ENCODE data around the gene DBP. TPM values are rescaled to one million over a fixed set of nuclear protein-coding genes. Genes with fewer than 3 reads are reported as not detected.
A peak's percentile ranks its signal among the peaks of the same experiment; 100 is the strongest.

Gene DBP
- polyA plus RNA-seq, 1 experiment, result 5.3 TPM

- POLR2A ChIA-PET, result no interaction called here
- peak; percentile 94 for TF ChIP-seq CTCF (IDR thresholded peaks at IDR 0.05; ENCODE audit: insufficient read depth, low read depth, low read length)
- CTCF ChIA-PET, result interaction anchor here (0.6 to 3.5 kb wide), 23 partner anchors 10 to 196 kb away, joined by 3 to 20 read pairs (median 4); partner anchors contain the start of genes RPL18 and SPHK2
- no peak for DNase-seq (ENCODE audit: low read depth)
- H3K27me3 ChIP-seq (ENCODE audit: control insufficient read depth, insufficient read depth, low read length), result no peaks in the 10 kb centered on the region
- H3K4me3 ChIP-seq (ENCODE audit: low read depth, low read length), result peak within 1 kb of the TSS; percentile 47
- no peaks in the 10 kb centered on the region for H3K36me3 ChIP-seq (ENCODE audit: control insufficient read depth, insufficient read depth, low read length)
Observed at GRCh38 chr19:48646001-48646721, 9.0 kb upstream of the DBP start, which contains the start of gene CA11. TSS of gene CA11 (minus strand) at chr19:48646187. CDS start at chr19:48645632, 555 bp downstream.

- Histone ChIP-seq H3K27me3 (ENCODE audit: control insufficient read depth, insufficient read depth, low read length) (no peaks in the 10 kb centered on the region), H3K36me3 (ENCODE audit: control insufficient read depth, insufficient read depth, low read length) (no peaks in the 10 kb centered on the region), H3K4me3 (ENCODE audit: low read depth, low read length) (peak overlapping the region; percentile 47)
- no peak for DNase-seq (ENCODE audit: low read depth)
- TF ChIP-seq CTCF (IDR thresholded peaks at IDR 0.05; ENCODE audit: insufficient read depth, low read depth, low read length), result no peak
- ChIA-PET POLR2A (interaction anchor here (0.7 kb wide), 1 partner anchor 348 kb away, joined by 3 read pairs; the partner anchor contains the start of gene RUVBL2), CTCF (interaction anchor here (0.6 to 3.5 kb wide), 23 partner anchors 10 to 196 kb away, joined by 3 to 20 read pairs (median 4); partner anchors contain the start of genes RPL18 and SPHK2)
Observed at GRCh38 chr19:48645620-48646000, 8.4 kb upstream of the DBP start.

DNA sequence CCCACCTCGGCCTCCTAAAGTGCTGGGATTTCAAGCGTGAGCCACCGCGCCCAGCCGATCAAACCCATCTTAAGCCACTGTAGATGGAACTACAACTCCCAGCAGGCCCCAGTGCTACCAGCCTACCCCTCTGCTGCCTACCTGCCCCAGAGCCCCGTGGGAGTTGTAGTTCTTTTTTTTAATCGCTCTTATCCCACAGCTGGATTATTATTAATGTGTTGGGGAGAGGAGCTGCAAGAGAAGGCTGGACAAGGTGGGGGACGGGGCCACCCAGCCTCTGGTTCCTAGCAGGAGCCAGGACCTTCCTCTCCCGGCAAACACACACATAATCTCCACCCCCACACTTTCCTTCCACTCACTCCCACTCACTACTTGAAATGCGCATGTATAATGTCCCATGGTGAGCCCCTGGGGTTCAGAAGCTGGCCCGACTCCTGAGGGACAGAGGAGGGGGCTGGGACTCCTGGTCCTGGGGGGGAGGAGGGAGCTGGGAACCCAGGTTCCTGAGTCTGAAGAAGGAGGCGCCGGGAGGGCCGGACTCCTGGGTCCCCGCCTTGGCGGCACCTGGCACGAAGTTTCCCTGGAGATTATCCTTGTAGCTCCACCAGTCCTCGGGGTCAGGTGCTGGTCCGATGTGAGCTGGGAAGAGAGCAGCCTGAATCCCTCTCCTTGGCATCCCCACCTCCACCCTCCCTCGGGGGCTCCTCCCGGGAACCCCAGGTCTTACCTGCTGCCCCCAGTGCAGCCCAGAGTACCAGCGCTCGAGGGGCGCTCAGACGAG lies 7.8 kb upstream of the DBP start:
- DNase-seq (ENCODE audit: low read depth), result no peak
- no peak for TF ChIP-seq CTCF (IDR thresholded peaks at IDR 0.05; ENCODE audit: insufficient read depth, low read depth, low read length)
- ChIA-PET CTCF (interaction anchor here (0.8 to 3.5 kb wide), 19 partner anchors 11 to 197 kb away, joined by 3 to 20 read pairs (median 5); partner anchors contain the start of genes RPL18 and SPHK2), POLR2A (interaction anchor here (0.7 kb wide), 1 partner anchor 348 kb away, joined by 3 read pairs; the partner anchor contains the start of gene RUVBL2)
- peak overlapping the region; percentile 47 for H3K4me3 ChIP-seq (ENCODE audit: low read depth, low read length)
- 0 out of 2 replicates have a peak, but pooled peaks cover under 1% of the 10 kb centered on the region for H3K27me3 ChIP-seq (ENCODE audit: control insufficient read depth, insufficient read depth, low read length)
- H3K36me3 ChIP-seq (ENCODE audit: control insufficient read depth, insufficient read depth, low read length), result no peaks in the 10 kb centered on the region

DNA sequence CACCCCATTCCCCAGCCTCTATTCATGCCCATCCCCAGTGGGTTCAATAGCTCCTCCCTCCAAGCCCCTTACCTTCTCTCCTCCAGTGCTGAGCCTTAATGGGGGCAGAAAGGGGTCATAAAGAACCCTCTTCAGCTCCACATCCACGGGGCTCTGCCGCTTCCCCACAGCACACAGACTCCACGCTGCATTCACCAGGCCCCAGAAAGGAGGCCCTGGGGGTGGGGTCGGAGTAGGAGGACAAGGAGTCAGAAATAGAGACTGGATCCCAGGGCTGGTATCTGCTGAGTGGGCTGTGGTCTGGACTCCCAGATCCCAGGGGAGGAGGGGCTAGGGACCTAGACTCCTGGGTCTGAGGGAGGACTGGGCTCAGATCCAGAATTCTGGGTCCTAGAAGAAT lies 7.2 kb upstream of the DBP start:
- Histone ChIP-seq H3K27me3 (ENCODE audit: control insufficient read depth, insufficient read depth, low read length) (0 out of 2 replicates have a peak, but pooled peaks cover 3% of the 10 kb centered on the region), H3K36me3 (ENCODE audit: control insufficient read depth, insufficient read depth, low read length) (no peaks in the 10 kb centered on the region), H3K4me3 (ENCODE audit: low read depth, low read length) (no peak overlapping the region)
- CTCF ChIA-PET, result interaction anchor here (0.7 to 3.5 kb wide), 4 partner anchors 31 to 151 kb away, joined by 3 to 20 read pairs (median 5); no protein-coding TSS in a partner anchor
- DNase-seq (ENCODE audit: low read depth), result no peak
- TF ChIP-seq CTCF (IDR thresholded peaks at IDR 0.05; ENCODE audit: insufficient read depth, low read depth, low read length), result no peak
- POLR2A ChIA-PET, result no interaction called here

- peaks cover 4% of the 10 kb centered on the region; the same call in 1 of the 2 replicates for H3K27me3 ChIP-seq (ENCODE audit: control insufficient read depth, insufficient read depth, low read length)
- ChIA-PET CTCF (no interaction called here), POLR2A (no interaction called here)
- no peaks in the 10 kb centered on the region for H3K36me3 ChIP-seq (ENCODE audit: control insufficient read depth, insufficient read depth, low read length)
- no peak overlapping the region for H3K4me3 ChIP-seq (ENCODE audit: low read depth, low read length)
- TF ChIP-seq CTCF (IDR thresholded peaks at IDR 0.05; ENCODE audit: insufficient read depth, low read depth, low read length), result no peak
- no peak for DNase-seq (ENCODE audit: low read depth)
Observed at GRCh38 chr19:48642862-48643261, 5.7 kb upstream of the DBP start.
